PC-9 (cell line): ENCODE results near the gene OGA. TPM values are rescaled to one million over a fixed set of nuclear protein-coding genes. Genes with fewer than 3 reads are reported as not detected.

Experiments used
- BruUV-seq: library from RNA; stranded (reverse); fragments of 400-500 nt; replicated peaks from 2 replicates; lab custom pipeline; 2021; lab: Mats Ljungman, UMichigan
- CTCF ChIA-PET: fragments of 300-600 bp; sonication (Branson Sonifier 250); formaldehyde crosslinking; loops from one replicate; lab custom pipeline; 2022; ENCODE audit warnings: antibody characterized with exemption; lab: Charles Lee
- POLR2A ChIA-PET: fragments of 300-600 bp; sonication (Branson Sonifier 250); formaldehyde crosslinking; loops from one replicate; lab custom pipeline; 2022; ENCODE audit warnings: antibody characterized with exemption; ENCODE audit not compliant: unreplicated experiment; lab: Charles Lee
- DNase-seq, 2 experiments: peaks; one replicate each; pipeline versions ENCODE4 v3.0.0 to v3.0.0-alpha.2; 2015 to 2022; ENCODE audit warnings: mixed read lengths in 1 of 2
- H2AFZ ChIP-seq: fragments of 200-600 bp; sonication (generic); 2 replicates; pipeline ENCODE4 v1.8.1; 2017; ENCODE audit warnings: antibody characterized with exemption
- H3F3A ChIP-seq: fragments of 200-600 bp; sonication (generic); 2 replicates; pipeline ENCODE4 v1.8.1; 2017; ENCODE audit warnings: antibody characterized with exemption, mild to moderate bottlenecking, low read depth; ENCODE audit not compliant: insufficient read depth
- H3K27ac ChIP-seq: fragments of 200-600 bp; sonication (generic); 2 replicates; pipeline ENCODE4 v1.6.1; 2016; ENCODE audit warnings: mixed run types
- H3K27me3 ChIP-seq: fragments of 200-600 bp; sonication (generic); 2 replicates; pipeline ENCODE4 v1.6.1; 2016; ENCODE audit warnings: low read depth, mixed run types; ENCODE audit not compliant: insufficient read depth
- H3K36me3 ChIP-seq: fragments of 200-600 bp; sonication (generic); 2 replicates; pipeline ENCODE4 v1.6.1; 2016; ENCODE audit warnings: low read depth, mixed run types
- H3K4me1 ChIP-seq: fragments of 200-600 bp; sonication (generic); replicated peaks from 2 replicates; pipeline ENCODE4 v1.6.1; 2016; ENCODE audit warnings: mixed run types; ENCODE audit not compliant: insufficient read depth
- H3K4me2 ChIP-seq: fragments of 200-600 bp; sonication (generic); 2 replicates; pipeline ENCODE4 v1.6.1; 2017; ENCODE audit warnings: mixed run types
- H3K4me3 ChIP-seq: fragments of 200-600 bp; sonication (generic); 2 replicates; pipeline ENCODE4 v1.6.1; 2016; ENCODE audit warnings: mixed run types
- H3K79me2 ChIP-seq: fragments of 200-600 bp; sonication (generic); 2 replicates; pipeline ENCODE4 v1.6.1; 2017; ENCODE audit warnings: low read depth, mixed run types
- H3K9me2 ChIP-seq: fragments of 200-600 bp; sonication (generic); 2 replicates; pipeline ENCODE4 v1.8.1; 2017; ENCODE audit warnings: mild to moderate bottlenecking; ENCODE audit not compliant: insufficient read depth
- H3K9me3 ChIP-seq: fragments of 200-600 bp; sonication (generic); 2 replicates; pipeline ENCODE4 v1.8.1; 2016; ENCODE audit warnings: low read depth; ENCODE audit not compliant: insufficient read depth
- H4K20me1 ChIP-seq: fragments of 200-600 bp; sonication (generic); 2 replicates; pipeline ENCODE4 v1.8.1; 2017; ENCODE audit not compliant: insufficient read depth
- EZH2 ChIP-seq: fragments of 200-600 bp; sonication (generic); IDR thresholded peaks from 2 replicates; pipeline ENCODE4 v1.8.0; 2017; ENCODE audit warnings: antibody characterized with exemption, low read depth
- intact Hi-C: fragments of 100-400 bp; cut with micrococcal nuclease; formaldehyde crosslinking; loops from one replicate; pipeline ENCODE4 v1.10.0; 2022; ENCODE audit not compliant: unreplicated experiment
- total RNA-seq: library from RNA; stranded (reverse); gene quantifications from 2 replicates; pipeline ENCODE4 v1.2.3, GENCODE V29; 2021
- TF ChIP-seq, protein P1 (sequence below): fragments of 200-600 bp; sonication (generic); conservative IDR thresholded peaks from 2 replicates; pipeline ENCODE4 v1.6.1; 2017; ENCODE audit warnings: mixed run types, antibody characterized with exemption, mild to moderate bottlenecking, moderate library complexity

OGA gene
- total RNA-seq, 1 experiment from 2014 or later = 82.0 TPM

DNA sequence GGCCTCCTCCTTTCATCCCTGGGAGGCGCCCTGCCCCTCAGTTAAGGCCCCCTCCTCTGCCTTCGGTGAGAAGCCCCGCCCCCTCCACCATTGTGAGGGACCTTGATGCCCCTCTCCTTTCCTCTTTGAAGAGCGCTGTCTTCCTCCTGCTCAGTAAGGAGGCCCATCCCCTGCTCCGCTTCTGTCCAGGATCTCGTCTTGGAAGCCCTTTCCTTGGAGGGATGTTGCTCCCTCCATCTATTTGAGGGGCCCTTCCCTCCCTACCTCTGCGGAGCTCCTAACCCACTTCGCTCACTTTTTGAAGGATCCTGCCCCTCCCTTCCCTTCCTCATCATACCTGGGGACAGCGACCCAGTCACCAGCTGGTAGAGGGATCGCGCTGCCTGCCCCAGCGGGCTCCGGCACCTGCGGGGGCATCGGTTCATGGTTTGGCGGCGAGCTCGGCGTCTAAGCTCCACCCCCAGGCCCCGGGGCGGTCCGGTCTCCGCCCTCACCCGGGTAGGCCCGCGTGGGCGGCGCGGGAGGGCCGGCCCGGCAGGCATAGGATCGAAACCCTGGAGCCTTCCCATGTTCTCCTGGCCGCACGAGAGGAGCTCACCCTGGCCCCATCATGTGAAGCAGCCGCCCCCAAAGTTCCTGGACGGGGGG is 21.3 kb upstream of the OGA start:
- TF ChIP-seq EZH2 = no peak
- TF ChIP-seq, protein P1, sequence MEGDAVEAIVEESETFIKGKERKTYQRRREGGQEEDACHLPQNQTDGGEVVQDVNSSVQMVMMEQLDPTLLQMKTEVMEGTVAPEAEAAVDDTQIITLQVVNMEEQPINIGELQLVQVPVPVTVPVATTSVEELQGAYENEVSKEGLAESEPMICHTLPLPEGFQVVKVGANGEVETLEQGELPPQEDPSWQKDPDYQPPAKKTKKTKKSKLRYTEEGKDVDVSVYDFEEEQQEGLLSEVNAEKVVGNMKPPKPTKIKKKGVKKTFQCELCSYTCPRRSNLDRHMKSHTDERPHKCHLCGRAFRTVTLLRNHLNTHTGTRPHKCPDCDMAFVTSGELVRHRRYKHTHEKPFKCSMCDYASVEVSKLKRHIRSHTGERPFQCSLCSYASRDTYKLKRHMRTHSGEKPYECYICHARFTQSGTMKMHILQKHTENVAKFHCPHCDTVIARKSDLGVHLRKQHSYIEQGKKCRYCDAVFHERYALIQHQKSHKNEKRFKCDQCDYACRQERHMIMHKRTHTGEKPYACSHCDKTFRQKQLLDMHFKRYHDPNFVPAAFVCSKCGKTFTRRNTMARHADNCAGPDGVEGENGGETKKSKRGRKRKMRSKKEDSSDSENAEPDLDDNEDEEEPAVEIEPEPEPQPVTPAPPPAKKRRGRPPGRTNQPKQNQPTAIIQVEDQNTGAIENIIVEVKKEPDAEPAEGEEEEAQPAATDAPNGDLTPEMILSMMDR = no peak
- intact Hi-C loops = loop anchor here (1.0 kb wide), 2 partner anchors 170 to 234 kb away; no protein-coding TSS in a partner anchor
- H3K4me2 ChIP-seq = 0 out of 2 replicates have a peak overlapping the region, but pooled peaks have one; percentile 28
- no peak overlapping the region for H2AFZ ChIP-seq
- H3K4me1 ChIP-seq = no peaks in the 10 kb centered on the region
- H4K20me1 ChIP-seq = no peaks in the 10 kb centered on the region
- no peaks in the 10 kb centered on the region for H3K36me3 ChIP-seq
- H3K9me3 ChIP-seq = no peaks in the 10 kb centered on the region
- DNase-seq = peak in 1 of 2 experiments; percentile 44
- CTCF ChIA-PET = interaction anchor here (0.6 to 3.0 kb wide), 9 partner anchors 9 to 521 kb away, joined by 3 to 19 read pairs (median 6); no protein-coding TSS in a partner anchor
- no peaks in the 10 kb centered on the region for H3K79me2 ChIP-seq
- no peak overlapping the region for H3K27ac ChIP-seq
- POLR2A ChIA-PET = interaction anchor here (0.5 kb wide), 1 partner anchor 21 kb away, joined by 5 read pairs; the partner anchor contains the start of gene OGA
- H3K9me2 ChIP-seq = no peaks in the 10 kb centered on the region
- H3K27me3 ChIP-seq = no peaks in the 10 kb centered on the region
- BruUV-seq = no TSS peak
- no peak overlapping the region for H3K4me3 ChIP-seq
- H3F3A ChIP-seq = no peaks in the 10 kb centered on the region

DNA sequence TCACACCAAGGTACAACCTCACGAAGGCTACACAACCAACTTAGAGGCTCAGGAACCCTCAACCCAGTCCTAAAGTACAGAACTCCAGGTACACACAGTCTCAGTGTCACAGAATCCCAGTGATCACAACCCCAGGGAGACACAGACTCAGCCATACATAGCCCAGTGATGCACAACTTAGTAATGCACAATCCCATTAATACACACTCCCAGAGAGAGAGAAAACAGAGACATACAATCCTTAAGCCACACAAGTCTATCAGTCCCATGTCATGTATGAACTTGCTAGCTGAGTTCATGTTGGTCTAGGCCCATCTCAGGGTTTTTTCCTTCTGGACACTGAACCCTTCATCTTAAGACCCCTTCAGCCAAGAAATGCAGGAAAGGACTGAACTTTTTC is 20.8 kb upstream of the OGA start:
- H3K9me2 ChIP-seq = no peaks in the 10 kb centered on the region
- no TSS peak for BruUV-seq
- no peak overlapping the region for H2AFZ ChIP-seq
- H4K20me1 ChIP-seq = no peaks in the 10 kb centered on the region
- H3K4me3 ChIP-seq = no peak overlapping the region
- no peaks in the 10 kb centered on the region for H3K79me2 ChIP-seq
- H3K27me3 ChIP-seq = no peaks in the 10 kb centered on the region
- CTCF ChIA-PET = interaction anchor here (0.6 to 3.0 kb wide), 6 partner anchors 12 to 1388 kb away, joined by 3 to 19 read pairs (median 4); no protein-coding TSS in a partner anchor
- H3K4me1 ChIP-seq = no peaks in the 10 kb centered on the region
- intact Hi-C loops = no loop called here
- no peak for DNase-seq
- H3K9me3 ChIP-seq = no peaks in the 10 kb centered on the region
- TF ChIP-seq, protein P1 = no peak
- no peak for TF ChIP-seq EZH2
- POLR2A ChIA-PET = interaction anchor here (0.5 kb wide), 1 partner anchor 21 kb away, joined by 5 read pairs; the partner anchor contains the start of gene OGA
- H3K4me2 ChIP-seq = no peak overlapping the region
- H3K36me3 ChIP-seq = no peaks in the 10 kb centered on the region
- H3K27ac ChIP-seq = no peak overlapping the region
- no peaks in the 10 kb centered on the region for H3F3A ChIP-seq

DNA sequence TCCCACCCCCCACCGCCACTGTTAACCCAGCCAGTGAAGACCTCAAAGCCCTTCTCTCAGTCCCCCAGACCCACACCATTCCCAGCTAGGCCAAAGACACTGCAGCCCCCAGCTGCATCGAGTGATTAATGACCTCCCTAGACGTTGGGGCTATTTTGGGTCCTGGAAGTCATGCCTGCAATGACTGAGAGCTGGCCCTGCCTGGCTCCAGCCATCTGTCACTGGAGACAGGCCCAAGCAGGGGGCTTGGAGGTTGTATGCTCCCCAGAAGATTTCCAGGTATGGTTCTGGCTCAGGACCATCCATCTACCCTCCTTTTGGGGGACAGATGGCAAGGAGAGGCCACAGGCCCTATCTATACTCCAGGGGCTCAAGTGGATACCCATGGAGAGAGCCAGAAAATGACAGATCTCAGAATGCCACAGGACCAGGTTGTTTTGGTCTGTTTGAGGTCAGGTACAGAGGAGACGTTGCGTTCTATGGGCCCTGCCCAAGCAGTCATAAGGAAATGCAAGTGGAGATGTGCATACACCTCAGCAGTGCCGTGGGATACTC is 20.2 kb upstream of the OGA start:
- Histone ChIP-seq H3K79me2 (no peaks in the 10 kb centered on the region), H3K4me3 (no peak overlapping the region), H3K27ac (no peak overlapping the region), H3K27me3 (no peaks in the 10 kb centered on the region), H3F3A (no peaks in the 10 kb centered on the region), H3K4me2 (no peak overlapping the region), H3K36me3 (no peaks in the 10 kb centered on the region), H3K9me3 (no peaks in the 10 kb centered on the region), H3K9me2 (no peaks in the 10 kb centered on the region), H2AFZ (no peak overlapping the region), H4K20me1 (no peaks in the 10 kb centered on the region), H3K4me1 (no peaks in the 10 kb centered on the region)
- BruUV-seq = no TSS peak
- intact Hi-C loops = no loop called here
- CTCF ChIA-PET = interaction anchor here (0.6 kb wide), 1 partner anchor 1389 kb away, joined by 4 read pairs; no protein-coding TSS in a partner anchor
- no peak for DNase-seq
- POLR2A ChIA-PET = no interaction called here
- TF ChIP-seq, protein P1 = no peak
- no peak for TF ChIP-seq EZH2
